OCI-LY3 (cell line): Measurements from ENCODE around the gene IL36B.

Experiments
- H2AFZ ChIP-seq: fragments of 200-600, 300-600 bp; shearing (Covaris generic); 2 replicates; pipeline ENCODE4 v1.6.0; 2014; ENCODE audit warnings: antibody characterized with exemption, low read depth, low read length
- H3K27ac ChIP-seq: fragments of 200-600, 300-600 bp; sonication (generic); 2 replicates; pipeline ENCODE4 v1.5.1; 2014; ENCODE audit warnings: mild to moderate bottlenecking, low read length, moderate library complexity, mixed read lengths
- H3K27me3 ChIP-seq: fragments of 200-600, 300-600 bp; sonication (generic); 2 replicates; pipeline ENCODE4 v1.6.1; 2014; ENCODE audit warnings: low read depth, low read length, mixed read lengths
- H3K36me3 ChIP-seq: fragments of 200-600, 300-600 bp; sonication (generic); replicated peaks from 2 replicates; pipeline ENCODE3; 2014; ENCODE audit warnings: low read depth, low read length, mixed read lengths
- H3K4me1 ChIP-seq: fragments of 300-600, 200-600 bp; sonication (generic); 2 replicates; pipeline ENCODE4 v1.6.1; 2014; ENCODE audit warnings: low read length, mixed read lengths
- H3K4me2 ChIP-seq: fragments of 200-600, 300-600 bp; sonication (generic); 2 replicates; pipeline ENCODE4 v1.6.1; 2014; ENCODE audit warnings: low read length, mixed read lengths
- H3K4me3 ChIP-seq: fragments of 300-600, 200-600 bp; sonication (generic); 2 replicates; pipeline ENCODE4 v1.5.1; 2014; ENCODE audit warnings: antibody characterized with exemption, mild to moderate bottlenecking, low read length, moderate library complexity
- H3K79me2 ChIP-seq: fragments of 300-600, 200-600 bp; shearing (Covaris generic); 2 replicates; pipeline ENCODE4 v1.6.1; 2014; ENCODE audit warnings: mild to moderate bottlenecking, low read length, mixed read lengths
- H3K9ac ChIP-seq: fragments of 300-600, 200-600 bp; shearing (Covaris generic); 2 replicates; pipeline ENCODE4 v1.6.0; 2014; ENCODE audit warnings: mild to moderate bottlenecking, low read length, moderate library complexity
- H3K9me3 ChIP-seq: fragments of 200-600, 300-600 bp; shearing (Covaris generic); 2 replicates; pipeline ENCODE4 v1.6.1; 2014; ENCODE audit warnings: low read length, mixed read lengths; ENCODE audit not compliant: insufficient read depth
- H4K20me1 ChIP-seq: fragments of 200-600, 300-600 bp; sonication (generic); 2 replicates; pipeline ENCODE4 v1.6.1; 2016; ENCODE audit warnings: low read length, mixed read lengths; ENCODE audit not compliant: insufficient read depth
- EZH2phosphoT487 ChIP-seq: fragments of 200-600 bp; shearing (Covaris generic); IDR thresholded peaks from 2 replicates; pipeline ENCODE4 v1.6.1; 2018; ENCODE audit warnings: antibody characterized with exemption, mixed run types, low read depth
- TF ChIP-seq, protein P1 (sequence below): fragments of 200-600, 300-600 bp; sonication (generic); IDR thresholded peaks from 2 replicates; pipeline ENCODE4 v1.5.1; 2014; ENCODE audit warnings: antibody characterized with exemption, low read length, low read depth

The IL36B gene

DNA sequence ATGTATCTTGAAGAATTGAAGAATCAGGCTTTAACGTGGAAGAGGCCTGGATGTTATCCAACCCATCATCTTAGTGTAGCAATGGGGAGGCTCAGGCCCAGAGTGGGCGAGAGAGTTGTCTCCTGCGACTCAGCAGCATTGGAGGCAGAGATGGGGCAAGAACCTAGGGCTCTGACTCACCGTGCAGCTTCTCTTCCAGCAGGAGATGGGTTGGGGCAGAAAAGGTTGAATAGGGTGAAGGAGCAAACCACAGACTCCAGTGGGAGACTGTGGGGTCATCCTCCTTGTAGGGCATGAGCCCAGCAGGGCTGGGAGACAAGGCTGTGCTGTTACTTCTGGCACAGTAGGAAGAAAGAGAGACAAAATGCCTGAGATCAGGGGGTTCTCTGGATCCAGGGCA lies 7.7 kb upstream of the IL36B start:
- no peak overlapping the region for H3K4me3 ChIP-seq
- H3K27ac ChIP-seq: no peak overlapping the region
- no peaks in the 10 kb centered on the region for H4K20me1 ChIP-seq
- no peaks in the 10 kb centered on the region for H3K36me3 ChIP-seq
- no peaks in the 10 kb centered on the region for H3K79me2 ChIP-seq
- H3K27me3 ChIP-seq: no peaks in the 10 kb centered on the region
- no peak for TF ChIP-seq EZH2phosphoT487
- TF ChIP-seq, protein P1, sequence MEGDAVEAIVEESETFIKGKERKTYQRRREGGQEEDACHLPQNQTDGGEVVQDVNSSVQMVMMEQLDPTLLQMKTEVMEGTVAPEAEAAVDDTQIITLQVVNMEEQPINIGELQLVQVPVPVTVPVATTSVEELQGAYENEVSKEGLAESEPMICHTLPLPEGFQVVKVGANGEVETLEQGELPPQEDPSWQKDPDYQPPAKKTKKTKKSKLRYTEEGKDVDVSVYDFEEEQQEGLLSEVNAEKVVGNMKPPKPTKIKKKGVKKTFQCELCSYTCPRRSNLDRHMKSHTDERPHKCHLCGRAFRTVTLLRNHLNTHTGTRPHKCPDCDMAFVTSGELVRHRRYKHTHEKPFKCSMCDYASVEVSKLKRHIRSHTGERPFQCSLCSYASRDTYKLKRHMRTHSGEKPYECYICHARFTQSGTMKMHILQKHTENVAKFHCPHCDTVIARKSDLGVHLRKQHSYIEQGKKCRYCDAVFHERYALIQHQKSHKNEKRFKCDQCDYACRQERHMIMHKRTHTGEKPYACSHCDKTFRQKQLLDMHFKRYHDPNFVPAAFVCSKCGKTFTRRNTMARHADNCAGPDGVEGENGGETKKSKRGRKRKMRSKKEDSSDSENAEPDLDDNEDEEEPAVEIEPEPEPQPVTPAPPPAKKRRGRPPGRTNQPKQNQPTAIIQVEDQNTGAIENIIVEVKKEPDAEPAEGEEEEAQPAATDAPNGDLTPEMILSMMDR: no peak
- no peaks in the 10 kb centered on the region for H3K9me3 ChIP-seq
- no peak overlapping the region for H3K9ac ChIP-seq
- no peak overlapping the region for H3K4me2 ChIP-seq
- H3K4me1 ChIP-seq: no peaks in the 10 kb centered on the region
- H2AFZ ChIP-seq: no peak overlapping the region

DNA sequence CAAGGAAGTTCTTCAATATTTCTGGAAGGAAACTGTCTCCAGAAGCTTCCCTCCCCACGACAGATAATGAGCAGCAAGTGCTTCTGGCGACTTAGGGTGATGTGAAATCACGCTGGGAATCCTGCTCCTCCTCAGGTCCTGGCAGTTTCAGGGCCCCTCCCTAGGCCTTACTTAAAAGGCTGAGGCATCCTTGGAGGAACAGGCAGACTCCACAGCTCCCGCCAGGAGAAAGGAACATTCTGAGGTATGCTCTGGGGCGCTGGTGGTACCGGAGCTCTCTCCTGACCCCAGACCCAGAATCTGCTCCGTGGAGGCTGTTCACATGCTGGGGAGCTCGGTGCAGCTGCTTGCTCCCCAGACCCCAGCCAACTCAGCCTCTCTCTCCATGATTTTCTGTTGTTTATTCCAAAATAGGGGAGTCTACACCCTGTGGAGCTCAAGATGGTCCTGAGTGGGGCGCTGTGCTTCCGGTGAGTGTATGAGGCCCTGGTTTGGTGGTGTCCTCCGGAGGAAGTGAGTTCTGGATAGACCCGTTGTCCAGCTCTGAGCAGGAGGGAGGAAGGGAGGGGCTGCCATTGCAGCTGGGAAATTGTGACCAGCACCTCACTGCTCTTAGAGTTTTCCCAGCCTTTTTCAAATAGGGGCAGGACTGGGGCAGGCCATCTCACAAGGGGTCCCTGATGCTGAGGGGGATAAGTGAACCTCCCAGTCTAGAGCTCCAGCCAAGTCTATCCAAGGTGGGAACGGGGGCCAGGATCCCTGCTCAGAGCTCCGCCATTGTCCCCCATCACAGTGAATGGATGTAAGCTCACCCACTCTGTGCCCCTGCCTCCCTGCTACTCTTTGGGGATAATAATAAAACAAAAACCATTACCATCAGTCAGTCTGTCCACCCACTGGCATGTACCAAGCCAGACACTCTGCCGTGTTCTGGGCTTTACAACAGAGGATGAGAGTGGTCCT lies 6.6 kb upstream of the IL36B start, which contains the start of gene IL36RN:
Gene IL36RN (plus strand): TSS at position 201 of the 963 bp plus-strand sequence. CDS start 241 bp downstream, at position 442.
- TF ChIP-seq EZH2phosphoT487: no peak
- TF ChIP-seq, protein P1: no peak
- no peak within 1 kb of the TSS for H2AFZ ChIP-seq
- no peak within 1 kb of the TSS for H3K4me2 ChIP-seq
- H4K20me1 ChIP-seq: no peaks in the 10 kb centered on the region
- no peak within 1 kb of the TSS for H3K4me3 ChIP-seq
- H3K27me3 ChIP-seq: no peaks in the 10 kb centered on the region
- H3K36me3 ChIP-seq: no peaks in the 10 kb centered on the region
- no peaks in the 10 kb centered on the region for H3K9me3 ChIP-seq
- no peaks in the 10 kb centered on the region for H3K4me1 ChIP-seq
- no peaks in the 10 kb centered on the region for H3K79me2 ChIP-seq
- H3K9ac ChIP-seq: no peak within 1 kb of the TSS
- H3K27ac ChIP-seq: no peak within 1 kb of the TSS

DNA sequence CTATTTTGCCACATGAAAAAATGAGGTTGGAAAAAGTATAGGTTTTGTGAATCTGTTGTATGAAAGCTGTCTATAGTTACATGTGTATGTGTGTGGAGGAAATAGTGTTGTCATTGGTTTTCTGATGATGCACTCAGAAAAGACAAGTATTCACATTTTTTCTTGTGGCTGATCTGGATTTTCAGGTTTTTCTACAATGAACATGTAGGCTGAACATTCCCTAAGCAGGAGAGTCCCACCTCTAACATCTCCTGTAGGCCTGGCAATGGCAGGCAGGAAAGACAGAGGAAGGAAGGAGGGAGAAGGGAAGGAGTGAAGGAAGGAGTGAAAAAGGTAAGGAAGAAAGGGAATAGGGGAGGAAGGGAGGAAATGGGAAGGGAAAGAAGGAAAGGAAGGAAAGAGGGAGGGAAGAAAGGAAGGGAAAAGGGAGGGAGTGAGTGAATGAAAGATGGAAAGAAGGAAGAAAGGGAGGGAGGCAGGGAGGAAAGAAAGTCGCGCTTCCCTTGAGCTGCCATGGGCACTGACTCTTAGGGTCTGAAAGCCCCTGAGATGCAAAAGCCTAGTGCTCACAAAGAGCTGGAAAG lies 5.8 kb upstream of the IL36B start:
- Histone ChIP-seq H3K4me2 (no peak overlapping the region), H4K20me1 (no peaks in the 10 kb centered on the region), H3K36me3 (no peaks in the 10 kb centered on the region), H3K9ac (no peak overlapping the region), H3K4me3 (no peak overlapping the region), H3K4me1 (no peaks in the 10 kb centered on the region), H3K27me3 (no peaks in the 10 kb centered on the region), H3K9me3 (no peaks in the 10 kb centered on the region), H3K79me2 (no peaks in the 10 kb centered on the region), H2AFZ (no peak overlapping the region), H3K27ac (no peak overlapping the region)
- no peak for TF ChIP-seq EZH2phosphoT487
- TF ChIP-seq, protein P1: no peak

DNA sequence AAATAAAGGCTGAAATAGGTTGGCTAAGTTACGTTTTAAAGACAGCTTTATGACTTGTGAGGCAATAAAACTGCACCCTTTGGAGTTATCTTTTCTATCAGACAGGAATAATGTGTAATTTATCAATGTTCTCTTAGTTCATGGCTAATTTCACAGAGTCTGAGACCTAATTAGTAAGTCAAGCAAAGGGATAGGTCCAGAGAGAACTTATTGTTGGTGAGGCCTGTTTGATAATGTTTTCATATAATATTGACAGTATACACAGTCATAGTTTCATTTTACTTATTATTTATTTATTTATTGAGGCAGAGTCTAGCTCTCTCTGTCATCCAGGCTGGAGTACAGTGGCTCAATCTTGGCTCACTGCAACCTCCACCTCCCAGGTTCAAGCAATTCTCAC lies 4.5 kb upstream of the IL36B start:
- Histone ChIP-seq H3K79me2 (no peaks in the 10 kb centered on the region), H3K9ac (no peak overlapping the region), H3K27me3 (no peaks in the 10 kb centered on the region), H3K4me3 (no peak overlapping the region), H2AFZ (no peak overlapping the region), H3K9me3 (no peaks in the 10 kb centered on the region), H3K4me1 (no peaks in the 10 kb centered on the region), H3K36me3 (no peaks in the 10 kb centered on the region), H4K20me1 (no peaks in the 10 kb centered on the region), H3K27ac (no peak overlapping the region), H3K4me2 (no peak overlapping the region)
- TF ChIP-seq, protein P1: no peak
- TF ChIP-seq EZH2phosphoT487: no peak
